Endodermal cell (in vitro differentiated cells): Measurements from ENCODE around the gene BTBD16. TPM values are rescaled to one million over a fixed set of nuclear protein-coding genes. Genes with fewer than 3 reads are reported as not detected.

Experiments used
- DNase-seq: peaks from one replicate; pipeline ENCODE4 v3.0.0-alpha.2; 2017
- H3K27ac ChIP-seq: 2 replicates; pipeline ENCODE4 v1.5.1; 2013; ENCODE audit warnings: mild to moderate bottlenecking, low read depth, low read length, moderate library complexity
- H3K27me3 ChIP-seq: 2 replicates; pipeline ENCODE4 v1.6.1; 2013; ENCODE audit warnings: mild to moderate bottlenecking, low read length, moderate library complexity; ENCODE audit not compliant: insufficient read depth, control insufficient read depth, poor library complexity, severe bottlenecking
- H3K36me3 ChIP-seq: 2 replicates; pipeline ENCODE4 v1.7.0; 2013; ENCODE audit warnings: mild to moderate bottlenecking, low read length, moderate library complexity; ENCODE audit not compliant: control insufficient read depth, insufficient read depth
- H3K4me1 ChIP-seq: one replicate; pipeline ENCODE4 v1.7.0; 2013; ENCODE audit warnings: low read length; ENCODE audit not compliant: control insufficient read depth, insufficient read depth
- H3K4me3 ChIP-seq: 2 replicates; pipeline ENCODE4 v1.5.1; 2013; ENCODE audit warnings: mild to moderate bottlenecking, low read length, moderate library complexity
- H3K9ac ChIP-seq: 2 replicates; pipeline ENCODE4 v1.6.1; 2013; ENCODE audit warnings: mild to moderate bottlenecking, low read length, moderate library complexity; ENCODE audit not compliant: poor library complexity, severe bottlenecking; ENCODE audit errors: extremely low read depth
- H3K9me3 ChIP-seq: 2 replicates; pipeline ENCODE4 v1.6.1; 2013; ENCODE audit warnings: mild to moderate bottlenecking, low read length, moderate library complexity; ENCODE audit not compliant: control insufficient read depth
- H3K27ac Mint-ChIP-seq: 2 replicates; pipeline ENCODE4 v1.8.0; 2020; ENCODE audit warnings: mixed read lengths
- H3K27me3 Mint-ChIP-seq: 2 replicates; pipeline ENCODE4 v1.8.0; 2021; ENCODE audit warnings: mild to moderate bottlenecking, mixed read lengths; ENCODE audit not compliant: insufficient read depth
- H3K36me3 Mint-ChIP-seq: 2 replicates; pipeline ENCODE4 v1.8.0; 2020; ENCODE audit warnings: low read depth, mixed read lengths
- H3K4me1 Mint-ChIP-seq: 2 replicates; pipeline ENCODE4 v1.8.0; 2020; ENCODE audit warnings: mixed read lengths
- H3K4me3 Mint-ChIP-seq: 2 replicates; pipeline ENCODE4 v1.8.0; 2020; ENCODE audit warnings: mild to moderate bottlenecking, moderate library complexity, mixed read lengths
- H3K9me3 Mint-ChIP-seq: 2 replicates; pipeline ENCODE4 v1.8.0; 2020; ENCODE audit warnings: mild to moderate bottlenecking, mixed read lengths
- CTCF ChIP-seq: fragments of 200-600 bp; sonication (generic); conservative IDR thresholded peaks from 2 replicates; pipeline ENCODE4 v1.5.0; 2021; ENCODE audit warnings: antibody characterized with exemption, mild to moderate bottlenecking
- whole genome bisulfite sequencing, 2 experiments: methylation state at CpG; one replicate each; pipeline versions ENCODE4 v1.1.5 to v1.1.7; 2013; ENCODE audit warnings: missing lambda C conversion rate in 2 of 2, mixed read lengths in 1 of 2; ENCODE audit not compliant: insufficient coverage in 1 of 2, insufficient read length in 1 of 2; 5-methylcytosine and 5-hydroxymethylcytosine counted together
- total RNA-seq, 2 donors: library from RNA; stranded (reverse); fragmentation: NEBNext Ultra II Directional in 1 of 2; extraction: Animal tissue kit (Norgen Biotek cat#: 25700) in 1 of 2; gene quantifications; 2 replicates in 1 of 2; 3 replicates in 1 of 2; pipeline ENCODE4 v1.2.1, GENCODE V29; 2021

BTBD16 gene
- total RNA-seq, 2 donors from 2014 or later = not detected

- WGBS, 2 experiments = 88 to 92% methylated on average over 3 to 4 of the region's 4 CpGs
- Histone ChIP-seq H3K9ac (no peak overlapping the region), H3K27ac (no peak overlapping the region), H3K27me3 (no peaks in the 10 kb centered on the region), H3K4me1 (no peaks in the 10 kb centered on the region), H3K4me3 (no peak overlapping the region), H3K9me3 (peaks cover 20% of the 10 kb centered on the region), H3K36me3 (no peaks in the 10 kb centered on the region)
- no peak for TF ChIP-seq CTCF
- peaks cover 35% of the 10 kb centered on the region for H3K9me3 Mint-ChIP-seq
- H3K4me3 Mint-ChIP-seq = no peak overlapping the region
- no peak for DNase-seq
- peaks cover 2% of the 10 kb centered on the region for H3K27me3 Mint-ChIP-seq
- H3K4me1 Mint-ChIP-seq = no peaks in the 10 kb centered on the region
- H3K27ac Mint-ChIP-seq = no peak overlapping the region
- H3K36me3 Mint-ChIP-seq = peaks cover 3% of the 10 kb centered on the region
Measured at GRCh38 chr10:122346326-122346950, 75.3 kb downstream of the BTBD16 start.

GRCh38 chr10:122347170-122347841 is 76.2 kb downstream of the BTBD16 start:
- H3K9me3 ChIP-seq = peaks cover 20% of the 10 kb centered on the region
- Mint-ChIP-seq H3K4me1 (no peaks in the 10 kb centered on the region), H3K9me3 (peaks cover 35% of the 10 kb centered on the region), H3K27ac (no peak overlapping the region), H3K36me3 (peaks cover 3% of the 10 kb centered on the region), H3K4me3 (no peak overlapping the region), H3K27me3 (peaks cover 2% of the 10 kb centered on the region)
- WGBS, 2 experiments = 74 to 94% methylated on average over 5 to 8 of the region's 8 CpGs
- no peak for TF ChIP-seq CTCF
- no peak for DNase-seq
- no peak overlapping the region for H3K9ac ChIP-seq
- no peak overlapping the region for H3K4me3 ChIP-seq
- H3K36me3 ChIP-seq = no peaks in the 10 kb centered on the region
- no peaks in the 10 kb centered on the region for H3K4me1 ChIP-seq
- H3K27ac ChIP-seq = no peak overlapping the region
- H3K27me3 ChIP-seq = no peaks in the 10 kb centered on the region

GRCh38 chr10:122348512-122348911 is 77.4 kb downstream of the BTBD16 start:
- H3K27ac Mint-ChIP-seq = no peak overlapping the region
- 93 to 95% methylated on average over 4 of the region's 4 CpGs for WGBS, 2 experiments

More at GRCh38 chr10:122348512-122348911, 77.4 kb downstream of the BTBD16 start:
- Histone ChIP-seq H3K27me3 (no peaks in the 10 kb centered on the region), H3K27ac (no peak overlapping the region), H3K9ac (no peak overlapping the region), H3K36me3 (no peaks in the 10 kb centered on the region), H3K4me3 (no peak overlapping the region), H3K4me1 (no peaks in the 10 kb centered on the region), H3K9me3 (peaks cover 20% of the 10 kb centered on the region)
- Mint-ChIP-seq H3K4me1 (peaks cover 2% of the 10 kb centered on the region), H3K36me3 (peaks cover 3% of the 10 kb centered on the region), H3K4me3 (no peak overlapping the region), H3K27me3 (peaks cover 2% of the 10 kb centered on the region), H3K9me3 (peaks cover 35% of the 10 kb centered on the region)
- TF ChIP-seq CTCF = no peak
- no peak for DNase-seq
